ENCODE data around the gene PIK3C2G.

DNA sequence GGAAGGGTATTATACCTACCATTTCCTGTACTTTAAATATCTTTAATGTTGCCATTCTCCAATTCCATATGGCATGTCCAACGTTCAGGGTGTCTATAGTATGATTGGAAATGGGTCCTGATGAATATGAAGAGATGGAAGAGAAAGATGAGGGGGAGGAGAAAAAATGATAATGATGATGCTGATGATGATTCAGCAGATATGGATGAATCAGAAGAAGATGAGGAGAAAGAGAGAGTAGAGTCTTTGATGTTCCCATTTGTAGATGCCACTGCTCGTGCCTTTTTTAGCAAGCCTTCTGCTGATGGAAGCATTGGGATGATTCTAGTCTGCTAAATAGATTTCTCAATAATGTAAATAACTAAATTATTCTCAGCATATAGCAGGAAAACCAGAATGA is 163.5 kb downstream of the PIK3C2G start:
- TF ChIP-seq CTCF (IDR thresholded peaks at IDR 0.05; ENCODE audit: borderline replicate concordance, extremely low read depth, low read length, poor library complexity, severe bottlenecking): no peak
- TF ChIP-seq EZH2 (IDR thresholded peaks at IDR 0.05; ENCODE audit: borderline replicate concordance, low read depth, low read length, severe bottlenecking): no peak

All from DND-41 (cell line).